Endothelial cell of hepatic sinusoid (primary cell): Measurements from ENCODE around the gene PLA2G7.
"Not testable (repeated sequence)": the region's sequence is repeated elsewhere in the genome, so short reads cannot be mapped to it uniquely, and the experiment has no call there.

Experiments
- in situ Hi-C: cut with HindIII; loops from 2 replicates; pipeline ENCODE4 v1.10.0; 2017; ENCODE audit warnings: low sequenced_read_pairs

Gene PLA2G7

DNA sequence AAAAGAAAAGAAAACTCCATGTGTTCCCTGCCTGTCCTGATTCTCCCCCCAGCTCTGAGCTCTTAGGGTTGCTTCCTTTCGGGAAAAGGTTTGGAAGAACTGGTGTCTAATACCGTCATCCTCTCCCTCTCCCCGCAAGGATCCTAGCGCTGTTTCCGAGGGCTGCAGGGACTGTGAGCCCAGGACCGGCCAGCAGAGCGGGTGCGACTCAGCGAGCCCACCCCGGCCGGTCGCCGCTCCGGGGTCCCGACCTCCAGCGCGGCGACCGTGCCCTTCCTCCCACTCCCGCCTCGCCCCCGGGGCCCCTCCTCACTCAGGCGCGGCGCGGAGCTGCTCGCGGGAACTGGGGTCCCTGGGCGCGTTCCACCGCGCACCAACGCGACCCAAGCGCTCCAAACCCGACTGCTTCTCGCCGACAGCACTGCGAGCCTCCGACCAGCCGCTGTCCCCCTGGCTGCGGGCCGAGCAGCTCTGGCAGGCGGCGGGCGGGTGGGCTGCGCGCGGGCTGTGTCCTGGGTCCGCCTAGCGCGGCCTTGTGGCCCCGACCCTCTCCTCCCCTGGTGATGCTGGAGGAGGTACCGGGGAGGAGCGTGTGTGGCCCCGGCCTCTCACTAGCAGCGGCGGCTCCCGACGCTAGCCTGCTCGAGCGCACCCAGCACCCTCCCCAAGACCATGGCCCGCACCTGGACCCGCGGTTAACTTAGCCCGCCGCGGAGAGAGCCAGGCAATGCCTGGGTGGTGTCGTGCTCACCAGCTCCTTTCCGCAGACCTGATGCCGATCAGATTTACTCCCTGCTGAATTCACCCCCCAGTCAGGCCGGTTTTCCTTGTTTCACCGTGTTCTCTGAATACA, at the start of gene PLA2G7:
Gene PLA2G7, minus strand, starts transcription at position 509 of the 853 bp plus-strand sequence. CDS start 12,484 bp downstream, outside the sequence.
- in situ Hi-C loops: no loop called here

GRCh38 chr6:46784535-46784934, 49.4 kb upstream of the PLA2G7 start:
- in situ Hi-C loops: no loop called here

DNA sequence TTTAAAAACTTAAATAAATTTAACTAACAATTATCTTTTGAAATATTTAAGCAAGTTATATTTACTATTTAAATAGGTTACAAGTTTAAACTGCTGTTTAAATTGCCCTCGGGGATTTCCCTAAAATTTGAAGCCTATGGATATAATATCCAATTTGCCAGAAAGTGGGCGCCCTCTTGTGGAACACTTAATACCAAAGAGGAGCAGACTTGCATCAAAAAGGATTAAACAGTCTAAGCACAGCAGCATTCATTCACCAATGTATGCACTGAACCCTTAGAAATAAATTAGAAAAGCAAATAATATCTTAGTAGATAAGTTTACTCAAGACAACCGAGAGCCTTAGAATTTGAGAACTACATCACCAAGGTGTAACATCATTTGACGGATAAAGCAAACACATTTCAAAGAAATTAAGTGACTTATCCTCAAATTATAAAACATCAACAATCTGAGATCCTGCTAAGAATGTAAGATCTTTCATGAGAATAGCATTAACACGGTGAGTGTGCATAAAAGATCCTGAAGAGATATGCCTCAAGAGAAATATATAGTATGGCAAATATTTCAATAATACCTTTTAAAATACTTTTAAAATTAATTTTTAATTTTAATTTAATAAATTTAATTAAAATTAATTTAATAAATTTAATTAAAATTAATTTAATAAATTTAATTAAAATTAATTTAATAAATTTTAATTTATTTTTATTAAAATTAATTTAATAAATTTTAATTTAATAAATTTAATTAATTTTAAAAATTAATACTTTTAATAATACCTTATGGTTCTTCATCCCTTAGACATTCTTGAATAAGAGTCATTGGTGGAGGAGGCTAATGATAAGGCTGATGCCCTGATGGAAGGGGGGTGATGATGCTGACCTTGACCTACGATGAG, 46.6 kb upstream of the PLA2G7 start:
- in situ Hi-C loops: no loop called here

DNA sequence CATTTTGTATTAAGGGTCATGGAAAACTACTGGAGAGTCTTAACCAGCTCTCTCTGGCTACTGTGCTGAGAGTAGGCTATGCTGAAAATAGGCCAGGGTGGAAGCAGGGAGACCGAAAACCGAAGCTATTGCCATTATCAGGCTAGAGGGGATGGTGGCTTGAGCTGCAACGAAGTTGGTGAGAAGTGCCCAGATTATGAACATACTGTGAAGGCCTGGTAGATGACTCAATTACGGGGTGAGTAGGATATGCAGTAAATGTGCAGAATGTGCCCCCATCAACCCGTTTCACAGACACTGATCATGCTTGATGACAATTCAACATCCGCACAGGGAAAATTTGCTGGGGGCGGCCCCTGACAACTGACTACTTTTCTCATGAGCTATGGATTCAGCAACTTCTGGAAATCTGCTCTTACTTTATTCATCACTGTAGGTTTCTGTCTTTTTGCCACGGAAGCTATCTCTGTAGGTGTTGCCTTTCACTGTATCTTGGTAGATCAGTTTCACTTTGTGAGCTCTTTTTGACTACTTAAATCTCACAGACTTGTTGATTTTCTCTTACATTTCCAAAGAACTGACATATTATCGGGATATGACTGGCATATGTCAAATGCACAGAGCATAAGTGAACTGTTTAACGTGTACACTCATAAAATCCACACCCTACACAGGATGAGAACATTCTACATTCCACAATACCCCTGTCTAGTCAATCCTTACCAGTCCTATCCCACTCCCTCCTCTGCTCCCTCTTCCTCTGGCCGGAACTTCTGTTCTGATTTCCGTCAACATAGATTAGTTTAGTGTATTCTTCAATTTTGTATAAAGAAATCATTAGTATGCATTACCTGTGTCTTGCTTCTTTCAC, 42.5 kb upstream of the PLA2G7 start:
- in situ Hi-C loops: no loop called here

DNA sequence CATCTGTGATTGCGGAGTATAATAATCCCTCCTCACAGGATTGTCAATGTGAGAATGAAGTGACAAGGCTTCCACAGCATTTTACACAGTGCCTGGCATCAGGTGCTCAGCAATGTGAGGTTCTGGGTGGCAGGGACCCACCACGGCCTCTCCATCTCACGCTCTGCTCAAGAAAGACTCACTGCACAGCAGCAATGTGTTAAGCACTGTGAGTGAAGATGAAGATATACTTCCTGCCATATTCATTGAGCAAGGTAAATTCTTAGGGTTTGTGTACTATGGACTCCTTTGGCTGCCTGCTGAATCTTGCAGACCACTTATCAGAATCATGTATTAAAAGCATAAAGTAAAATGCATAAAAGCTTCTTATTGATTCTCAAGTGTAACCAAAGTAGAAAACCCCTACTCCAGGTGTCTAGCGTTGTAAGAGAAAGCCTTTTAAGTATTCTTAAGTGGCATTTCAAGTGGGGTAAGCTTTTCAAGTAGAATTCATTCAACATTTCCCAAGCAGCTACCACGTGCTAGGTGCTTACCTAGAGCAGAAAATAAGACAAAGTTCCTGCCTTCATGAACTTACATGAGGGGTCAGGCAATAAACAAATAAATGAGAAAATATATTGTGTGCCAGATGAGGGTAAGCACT, 41.0 kb upstream of the PLA2G7 start:
- in situ Hi-C loops: no loop called here

DNA sequence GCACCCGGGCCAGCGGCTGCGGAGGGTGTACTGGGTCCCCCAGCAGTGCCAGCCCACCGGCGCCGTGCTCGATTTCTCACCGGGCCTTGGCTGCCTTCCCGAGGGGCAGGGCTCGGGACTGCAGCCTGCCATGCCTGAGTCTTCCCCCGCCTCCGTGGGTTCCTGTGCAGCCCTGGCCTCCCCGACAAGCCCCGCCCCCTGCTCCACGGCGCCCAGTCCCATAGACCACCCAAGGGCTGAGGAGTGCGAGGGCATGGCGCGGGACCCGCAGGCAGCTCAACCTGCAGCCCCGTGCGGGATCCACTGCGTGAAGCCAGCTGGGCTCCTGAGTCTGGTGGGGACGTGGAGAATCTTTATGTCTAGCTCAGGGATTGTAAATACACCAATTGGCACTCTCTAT, 39.6 kb upstream of the PLA2G7 start:
- in situ Hi-C loops: not testable (repeated sequence)

GRCh38 chr6:46773201-46773855, 38.2 kb upstream of the PLA2G7 start:
- in situ Hi-C loops: no loop called here

- in situ Hi-C loops: no loop called here
These were observed 37.6 kb upstream of the PLA2G7 start for GRCh38 chr6:46772762-46773161.

DNA sequence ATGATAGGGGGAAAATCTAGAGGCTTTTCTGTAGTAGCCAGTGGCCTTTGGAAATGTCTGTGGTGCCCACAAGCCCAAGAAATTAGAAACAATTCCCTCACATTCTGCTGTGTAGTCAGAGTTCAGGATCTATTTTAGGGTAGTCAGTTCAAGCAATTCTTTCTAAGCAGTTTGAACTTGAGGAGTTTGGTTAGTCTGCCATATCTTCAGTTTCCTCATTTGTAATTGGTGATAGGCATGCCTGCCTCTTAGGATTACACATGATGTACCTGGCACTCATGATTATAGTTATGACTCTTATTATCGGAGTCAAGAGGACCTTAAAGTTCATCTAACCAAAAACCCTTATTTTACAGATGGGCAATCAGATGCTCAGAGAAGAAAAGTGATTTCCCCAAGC, 36.8 kb upstream of the PLA2G7 start:
- in situ Hi-C loops: no loop called here

GRCh38 chr6:46764961-46765360, 29.8 kb upstream of the PLA2G7 start:
- in situ Hi-C loops: no loop called here

- in situ Hi-C loops: not testable (repeated sequence)
These were observed 29.1 kb upstream of the PLA2G7 start for GRCh38 chr6:46764280-46764679.

- in situ Hi-C loops: no loop called here
These were observed 28.3 kb upstream of the PLA2G7 start for GRCh38 chr6:46763466-46763865.

DNA sequence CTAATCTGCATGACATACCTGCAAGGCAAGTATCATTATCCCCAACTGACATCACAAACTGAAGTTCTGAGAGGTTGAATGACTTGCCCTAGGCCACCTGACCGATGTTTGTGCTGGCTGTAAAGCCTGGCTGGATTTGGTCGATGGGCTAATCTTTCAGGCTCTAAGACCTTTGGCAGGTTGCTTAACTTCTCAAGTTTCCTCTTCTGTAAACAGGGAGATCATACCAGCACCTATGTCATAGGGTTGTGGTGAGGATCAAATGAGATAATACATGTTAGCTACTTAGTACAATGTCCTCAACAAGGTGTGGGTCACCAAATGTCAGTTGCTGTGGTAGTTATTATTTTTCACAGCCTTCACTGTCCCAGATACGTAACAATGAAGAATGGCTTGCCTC, 25.8 kb upstream of the PLA2G7 start:
- in situ Hi-C loops: no loop called here

GRCh38 chr6:46758960-46759753, 24.0 kb upstream of the PLA2G7 start:
- in situ Hi-C loops: no loop called here

DNA sequence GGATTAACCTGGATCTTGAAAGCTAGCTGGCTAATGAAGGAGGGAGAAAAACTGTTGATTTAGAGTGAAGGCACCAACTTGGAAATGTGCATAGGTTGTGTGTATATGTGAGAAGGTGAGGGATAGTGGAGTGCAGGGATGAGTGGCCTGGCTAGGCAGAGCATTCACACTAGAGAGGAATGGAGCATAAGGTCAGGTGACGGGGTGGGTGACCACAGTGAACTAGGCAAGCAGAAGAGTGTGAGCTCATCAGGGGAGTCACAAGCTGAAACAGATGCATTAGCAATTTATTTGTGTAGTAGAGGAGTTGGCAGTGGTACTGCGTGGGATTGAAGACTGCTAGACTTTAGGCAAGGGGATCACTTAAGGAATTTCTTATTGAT, 22.0 kb upstream of the PLA2G7 start:
- in situ Hi-C loops: no loop called here

- in situ Hi-C loops: no loop called here
These were observed 21.5 kb upstream of the PLA2G7 start for GRCh38 chr6:46756469-46757213.

DNA sequence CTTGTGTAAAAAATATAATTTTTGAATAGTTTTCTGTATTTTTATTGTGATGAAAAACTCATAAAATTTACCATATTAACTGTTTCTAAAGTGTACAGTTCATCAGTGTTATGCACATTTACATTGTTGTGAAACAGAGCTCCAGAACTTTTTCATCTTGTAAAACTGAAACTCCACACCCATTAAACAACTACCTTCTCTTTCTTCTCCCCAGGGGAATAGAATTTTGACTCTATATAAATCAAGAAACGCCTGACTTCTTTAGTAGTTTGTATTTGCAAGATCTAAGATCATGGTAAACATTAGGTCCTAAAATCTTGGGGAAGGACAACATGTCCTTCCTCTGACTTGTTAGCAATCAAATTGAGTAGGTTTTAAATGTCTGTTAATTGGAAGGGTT, 20.7 kb upstream of the PLA2G7 start:
- in situ Hi-C loops: no loop called here

DNA sequence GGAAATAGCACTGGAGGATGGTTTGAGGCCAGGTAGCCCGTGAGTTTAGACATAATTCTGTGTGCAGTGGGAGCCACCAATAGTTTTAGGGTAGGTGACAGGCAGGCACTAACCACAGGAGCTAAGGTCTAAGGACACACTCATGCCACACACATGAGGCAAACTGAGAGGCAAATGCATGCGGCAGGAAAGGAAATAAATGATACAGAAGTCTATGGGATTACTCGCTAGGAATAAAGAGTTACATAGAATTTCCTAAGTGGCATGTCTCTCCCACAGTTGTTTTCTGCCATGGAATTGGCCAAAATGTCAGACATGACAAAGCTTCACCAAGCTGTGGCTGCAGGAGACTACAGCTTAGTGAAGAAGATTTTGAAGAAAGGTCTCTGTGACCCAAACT, 16.5 kb upstream of the PLA2G7 start:
- in situ Hi-C loops: no loop called here
